ENCODE measurements around the gene LCE1C.

The LCE1C gene

DNA sequence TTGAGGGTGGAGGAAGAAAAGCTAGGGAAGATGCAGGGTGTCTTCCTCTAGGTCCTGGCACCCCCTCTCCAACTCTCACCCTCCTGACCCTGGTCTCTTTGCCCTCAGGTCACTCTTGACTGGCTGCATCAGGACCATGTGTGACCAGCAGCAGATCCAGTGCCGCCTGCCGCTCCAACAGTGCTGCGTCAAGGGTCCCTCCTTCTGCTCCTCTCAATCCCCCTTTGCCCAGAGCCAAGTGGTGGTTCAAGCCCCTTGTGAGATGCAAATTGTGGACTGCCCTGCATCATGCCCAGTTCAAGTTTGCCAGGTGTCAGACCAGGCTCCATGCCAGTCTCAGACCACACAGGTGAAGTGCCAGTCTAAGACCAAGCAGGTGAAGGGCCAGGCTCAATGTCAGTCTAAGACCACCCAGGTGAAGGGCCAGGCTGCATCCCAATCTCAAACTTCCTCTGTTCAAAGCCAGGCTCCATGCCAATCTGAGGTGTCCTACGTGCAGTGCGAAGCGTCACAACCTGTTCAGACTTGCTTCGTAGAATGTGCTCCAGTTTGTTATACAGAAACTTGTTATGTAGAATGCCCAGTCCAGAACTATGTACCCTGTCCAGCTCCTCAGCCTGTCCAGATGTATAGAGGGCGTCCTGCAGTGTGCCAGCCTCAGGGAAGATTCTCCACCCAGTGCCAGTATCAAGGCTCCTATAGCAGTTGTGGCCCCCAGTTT, 46.8 kb downstream of the LCE1C start:
- no peak for DNase-seq

- DNase-seq: no peak
Measured at GRCh38 chr1:152758636-152759035, 47.8 kb downstream of the LCE1C start.

DNA sequence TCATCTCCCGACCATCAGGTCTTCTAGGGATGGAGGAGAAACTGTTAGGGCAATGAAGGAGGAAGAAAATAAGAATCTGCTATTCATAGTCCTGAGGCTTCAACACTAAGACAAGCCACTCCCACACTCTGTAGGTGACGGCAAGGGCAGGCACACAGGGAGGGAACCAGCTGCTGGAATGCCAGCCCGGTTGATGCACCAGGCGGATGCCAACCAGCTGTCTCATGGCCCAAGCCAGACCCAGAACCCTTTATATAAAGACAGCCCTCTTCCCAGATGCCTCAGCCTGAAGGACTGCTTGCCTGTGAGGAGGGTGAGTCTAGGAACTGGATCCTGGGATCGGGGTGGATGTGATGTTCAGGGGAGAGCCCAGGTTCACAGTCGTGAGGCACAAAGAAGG, 48.7 kb downstream of the LCE1C start, which contains the start of gene KPRP:
Gene KPRP, plus strand, starts transcription at position 279 of the 400 bp plus-strand sequence. CDS start 1,564 bp downstream, outside the sequence.
- DNase-seq: no peak

DNA sequence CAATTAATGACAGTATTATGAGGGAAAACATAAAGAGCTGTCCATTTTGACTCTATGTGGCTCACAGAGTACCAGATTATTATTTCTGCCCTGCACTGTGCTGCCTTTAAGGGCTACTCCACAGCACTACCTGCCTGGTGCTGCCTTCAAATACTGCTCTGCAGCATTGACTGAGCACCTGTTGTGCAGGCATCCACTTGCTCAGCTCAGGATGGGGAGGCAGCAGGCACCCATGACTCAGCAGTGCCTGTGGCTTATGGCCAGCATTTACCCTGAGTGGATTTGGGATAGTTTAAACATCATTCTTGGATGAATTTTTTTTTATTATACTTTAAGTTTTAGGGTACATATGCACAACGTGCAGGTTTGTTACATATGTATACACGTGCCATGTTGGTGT, 49.6 kb downstream of the LCE1C start:
- DNase-seq: no peak

All from effector CD8-positive, alpha-beta T cell (primary cell).